Testis (tissue), 2 donors: ENCODE measurements around the gene MGST3.

Source experiments
- CTCF ChIP-seq, 3 experiments: fragments of 450-650 bp in 2 of 3; fragments of 200-600 bp in 1 of 3; sonication (generic) in 1 of 3; IDR thresholded peaks; one replicate each; pipeline ENCODE4 v1.5.1; 2016 to 2019; ENCODE audit warnings: antibody characterized with exemption in 3 of 3, mild to moderate bottlenecking in 2 of 3, moderate library complexity in 1 of 3
- POLR2A ChIP-seq: fragments of 450-650 bp; IDR thresholded peaks from one replicate; pipeline ENCODE4 v1.6.1; 2017; ENCODE audit warnings: antibody characterized with exemption, mild to moderate bottlenecking, moderate library complexity

DNA sequence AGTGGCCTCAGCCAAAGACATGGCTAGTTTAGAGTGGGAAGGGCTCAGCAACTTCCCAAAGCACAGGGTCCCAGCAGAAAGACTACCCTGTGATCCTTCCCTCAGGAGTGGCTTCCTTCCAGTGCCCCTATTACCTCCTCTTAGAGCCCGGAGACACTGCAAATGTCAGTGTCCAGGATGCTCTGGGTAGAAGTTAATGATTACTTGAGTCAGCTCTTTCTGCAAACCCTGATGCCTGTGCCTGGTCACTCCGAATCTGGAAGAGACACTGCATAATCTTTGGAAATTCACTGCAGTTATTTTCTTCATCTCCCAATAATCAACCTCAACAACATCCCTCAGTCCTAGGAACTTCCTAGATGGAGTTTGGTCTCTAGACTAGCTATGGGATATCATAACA is 27.2 kb upstream of the MGST3 start:
- TF ChIP-seq POLR2A: no peak
- TF ChIP-seq CTCF (IDR thresholded peaks at IDR 0.05): no peak
